ENCODE data around the gene ACRV1.

- TF ChIP-seq CTCF (IDR thresholded peaks at IDR 0.05) (no peak), SIN3A (IDR thresholded peaks at IDR 0.05; ENCODE audit: borderline replicate concordance, insufficient read depth, low read depth, low read length) (no peak)
Observed at GRCh38 chr11:125663910-125664309, 16.7 kb downstream of the ACRV1 start.
